Smooth muscle cell of the brain vasculature (primary cell): ENCODE data around the gene TBX1.

Experiments used
- DNase-seq: peaks from one replicate; pipeline ENCODE4 v3.0.0-alpha.2; 2012; ENCODE audit warnings: low read depth, low spot score

The TBX1 gene

GRCh38 chr22:19800306-19800705, 39.7 kb downstream of the TBX1 start:
- no peak for DNase-seq

- no peak for DNase-seq
Observed at GRCh38 chr22:19800761-19801244, 40.2 kb downstream of the TBX1 start.

- DNase-seq: no peak
Observed at GRCh38 chr22:19801340-19802000, 40.9 kb downstream of the TBX1 start.

GRCh38 chr22:19802001-19802893, 41.7 kb downstream of the TBX1 start:
- no peak for DNase-seq

GRCh38 chr22:19802894-19803735, 42.5 kb downstream of the TBX1 start:
- DNase-seq: no peak

GRCh38 chr22:19803736-19804267, 43.2 kb downstream of the TBX1 start:
- no peak for DNase-seq

GRCh38 chr22:19805821-19806212, 45.2 kb downstream of the TBX1 start:
- no peak for DNase-seq

- no peak for DNase-seq
Observed at GRCh38 chr22:19806213-19807160, 45.9 kb downstream of the TBX1 start.

GRCh38 chr22:19807161-19807913, 46.8 kb downstream of the TBX1 start:
- no peak for DNase-seq

GRCh38 chr22:19807914-19808872, 47.6 kb downstream of the TBX1 start:
- DNase-seq: no peak

- no peak for DNase-seq
Observed at GRCh38 chr22:19808873-19809478, 48.4 kb downstream of the TBX1 start.

- no peak for DNase-seq
Observed at GRCh38 chr22:19809741-19810140, 49.2 kb downstream of the TBX1 start.

GRCh38 chr22:19810381-19811201, 50.0 kb downstream of the TBX1 start:
- peak; percentile 28 for DNase-seq

GRCh38 chr22:19811211-19811621, 50.6 kb downstream of the TBX1 start:
- DNase-seq: no peak

GRCh38 chr22:19811811-19812771, 51.5 kb downstream of the TBX1 start:
- no peak for DNase-seq

GRCh38 chr22:19812910-19813309, 52.3 kb downstream of the TBX1 start:
- no peak for DNase-seq
